GM13977 (cell line): ENCODE data around the gene ANKS1A.

ENCODE experiments used
- DNase-seq: peaks from one replicate; pipeline ENCODE4 v3.0.0; 2012; ENCODE audit warnings: low spot score
- in situ Hi-C: fragments of 300-500 bp; cut with MboI; formaldehyde crosslinking; loops from one replicate; pipeline ENCODE4 v1.12.0; 2022; ENCODE audit warnings: low sequenced_read_pairs, low pct_unique_long_range_greater_than_20kb, mixed read lengths, inconsistent platforms; ENCODE audit not compliant: unreplicated experiment
- TF ChIP-seq, protein P1 (sequence below): IDR thresholded peaks from 2 replicates; pipeline ENCODE4 v1.5.1; 2012; ENCODE audit warnings: mild to moderate bottlenecking, control low read depth; ENCODE audit not compliant: insufficient read depth; ENCODE audit errors: extremely low read depth, missing control alignments

The ANKS1A gene

DNA sequence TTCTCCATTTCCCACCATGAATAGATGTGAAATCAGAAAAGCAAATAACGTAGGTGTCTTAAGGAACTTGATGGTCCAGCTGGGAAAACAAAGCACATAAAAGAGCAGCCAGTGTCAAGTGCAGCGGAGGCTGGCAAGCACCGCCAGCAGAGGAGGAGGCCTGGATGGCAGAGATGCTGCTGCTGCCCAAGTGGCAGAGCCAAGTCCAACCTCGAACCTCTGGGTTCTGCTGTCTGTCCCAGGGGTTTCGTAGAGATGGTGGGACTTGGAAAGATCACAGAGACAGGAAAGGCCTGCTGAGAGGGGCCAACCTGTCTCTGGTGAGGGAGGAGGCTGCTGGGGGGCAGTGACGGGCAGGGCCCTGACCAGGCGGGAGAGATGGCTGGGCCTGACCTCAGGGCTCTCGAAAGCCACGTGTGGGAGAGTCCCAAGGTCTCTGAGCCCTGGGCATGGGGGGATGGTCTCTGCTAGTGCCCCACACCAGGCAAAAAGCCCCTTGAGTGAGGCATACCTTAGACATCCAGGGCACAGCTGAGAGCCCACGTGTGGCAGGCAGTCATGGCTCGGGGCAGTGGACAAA is 174.7 kb downstream of the ANKS1A start:
- no peak for DNase-seq
- in situ Hi-C loops: no loop called here

DNA sequence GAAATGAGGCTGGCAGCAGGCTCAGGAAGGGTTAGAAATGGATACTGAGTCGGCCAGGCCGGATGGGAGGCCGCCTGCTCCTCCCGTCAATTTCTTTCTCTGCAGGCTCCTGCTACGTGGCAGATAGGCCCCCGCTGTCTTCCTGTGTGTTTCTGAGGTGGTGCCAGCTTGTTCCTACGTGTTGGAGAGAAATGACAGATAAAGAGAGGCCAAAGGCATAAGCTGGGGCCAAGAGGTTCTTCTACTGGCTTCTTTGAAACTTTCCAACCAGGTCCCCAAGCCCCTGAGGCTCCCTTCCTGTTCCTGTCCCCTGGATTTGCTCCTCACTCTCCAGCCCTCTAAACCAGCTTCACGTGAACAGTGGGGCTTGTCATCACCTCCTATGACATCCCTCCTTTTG is 175.2 kb downstream of the ANKS1A start:
- TF ChIP-seq, protein P1, sequence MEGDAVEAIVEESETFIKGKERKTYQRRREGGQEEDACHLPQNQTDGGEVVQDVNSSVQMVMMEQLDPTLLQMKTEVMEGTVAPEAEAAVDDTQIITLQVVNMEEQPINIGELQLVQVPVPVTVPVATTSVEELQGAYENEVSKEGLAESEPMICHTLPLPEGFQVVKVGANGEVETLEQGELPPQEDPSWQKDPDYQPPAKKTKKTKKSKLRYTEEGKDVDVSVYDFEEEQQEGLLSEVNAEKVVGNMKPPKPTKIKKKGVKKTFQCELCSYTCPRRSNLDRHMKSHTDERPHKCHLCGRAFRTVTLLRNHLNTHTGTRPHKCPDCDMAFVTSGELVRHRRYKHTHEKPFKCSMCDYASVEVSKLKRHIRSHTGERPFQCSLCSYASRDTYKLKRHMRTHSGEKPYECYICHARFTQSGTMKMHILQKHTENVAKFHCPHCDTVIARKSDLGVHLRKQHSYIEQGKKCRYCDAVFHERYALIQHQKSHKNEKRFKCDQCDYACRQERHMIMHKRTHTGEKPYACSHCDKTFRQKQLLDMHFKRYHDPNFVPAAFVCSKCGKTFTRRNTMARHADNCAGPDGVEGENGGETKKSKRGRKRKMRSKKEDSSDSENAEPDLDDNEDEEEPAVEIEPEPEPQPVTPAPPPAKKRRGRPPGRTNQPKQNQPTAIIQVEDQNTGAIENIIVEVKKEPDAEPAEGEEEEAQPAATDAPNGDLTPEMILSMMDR: no peak
- no peak for DNase-seq
- in situ Hi-C loops: no loop called here

More for the DNA sequence above, 174.7 kb downstream of the ANKS1A start:
- TF ChIP-seq, protein P1: no peak

DNA sequence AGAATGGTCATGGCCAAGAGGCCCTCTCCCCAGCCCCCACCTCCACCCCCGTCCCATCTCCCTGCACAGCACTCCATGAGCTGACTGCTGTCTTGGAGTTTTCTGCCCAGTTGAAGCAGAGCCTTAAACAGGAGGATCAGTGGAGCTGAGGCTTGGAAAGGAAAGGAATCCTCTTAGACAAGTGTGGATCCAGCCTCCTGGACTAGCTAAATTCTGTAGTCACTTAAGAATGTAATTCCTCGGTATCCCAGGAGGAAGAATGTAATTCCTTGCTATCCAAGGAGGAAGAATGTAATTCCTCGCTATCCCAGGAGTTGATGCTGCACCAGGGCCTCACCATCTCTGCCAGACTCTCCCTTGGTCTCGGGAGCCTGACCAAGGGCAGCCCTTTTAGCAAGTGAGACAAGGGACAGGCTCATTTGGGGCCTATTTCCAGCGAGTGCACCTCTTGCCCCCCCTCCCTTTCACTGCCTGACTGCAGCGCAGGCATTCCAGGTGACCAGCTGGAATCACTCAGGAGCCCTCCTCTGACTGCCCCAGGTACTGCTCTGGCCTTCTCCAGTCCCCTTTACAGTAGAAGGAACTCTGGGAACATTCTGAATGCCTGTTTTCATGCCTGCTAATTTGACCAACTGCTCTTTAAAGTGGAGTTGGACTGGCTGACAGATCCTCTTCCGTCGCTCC is 175.8 kb downstream of the ANKS1A start:
- TF ChIP-seq, protein P1: no peak
- DNase-seq: no peak
- in situ Hi-C loops: no loop called here

DNA sequence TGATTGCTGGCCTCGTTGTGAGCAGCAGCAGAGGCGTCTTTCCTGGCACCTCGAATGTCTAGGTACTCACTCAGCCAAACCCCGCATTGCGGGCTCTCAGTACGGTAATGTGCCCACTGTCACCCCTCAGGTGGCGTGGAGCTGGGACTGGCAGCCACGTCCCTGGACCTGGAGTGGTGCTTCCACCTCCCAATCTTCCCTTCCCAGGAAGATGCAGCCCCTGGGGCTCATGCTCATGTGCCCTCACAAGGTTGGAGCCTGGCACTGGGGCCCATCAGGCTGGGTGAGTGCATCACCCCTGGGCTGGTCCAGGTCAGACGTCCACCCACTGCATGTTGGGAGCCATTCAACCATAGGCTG is 176.4 kb downstream of the ANKS1A start:
- TF ChIP-seq, protein P1: no peak
- in situ Hi-C loops: no loop called here
- DNase-seq: no peak

DNA sequence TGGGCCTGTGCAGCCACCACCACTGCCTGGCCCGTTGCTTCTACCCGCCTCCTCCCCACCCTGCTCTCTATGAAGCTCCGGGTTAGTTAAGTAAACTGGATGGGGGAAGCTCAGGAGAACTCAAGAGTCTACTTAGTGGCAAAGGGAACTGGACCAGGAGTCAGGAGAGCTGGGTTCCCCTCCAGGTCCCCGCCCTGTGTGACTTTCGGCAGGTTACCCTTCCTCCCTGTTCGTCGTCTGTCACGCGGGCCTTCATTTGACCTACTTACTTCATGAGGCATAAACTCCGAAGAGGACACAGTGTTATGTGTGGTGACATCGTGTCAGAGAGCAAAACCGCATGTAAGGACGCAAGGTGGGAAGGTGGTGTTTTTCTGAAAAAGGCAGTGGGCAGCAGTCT is 176.8 kb downstream of the ANKS1A start:
- DNase-seq: no peak
- in situ Hi-C loops: no loop called here
- TF ChIP-seq, protein P1: no peak

DNA sequence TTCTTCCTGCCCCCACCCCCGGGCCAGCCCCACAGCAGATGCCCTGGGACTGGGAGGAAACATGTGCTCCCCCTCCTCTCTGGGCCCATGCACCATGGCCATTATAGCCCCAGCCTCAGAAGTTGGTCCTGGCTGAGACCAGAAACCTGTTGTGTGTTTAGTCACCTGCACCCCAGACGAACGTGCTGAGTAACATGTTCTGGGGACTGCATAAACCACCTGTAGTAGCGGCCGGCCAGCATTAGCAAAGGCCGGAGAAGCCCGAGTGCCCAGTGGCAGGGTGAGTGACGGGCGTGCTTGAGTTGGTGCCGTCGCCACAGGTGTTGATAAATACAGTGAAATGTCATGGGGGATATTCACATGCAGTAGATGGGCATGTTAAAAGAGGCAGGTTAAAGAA is 178.2 kb downstream of the ANKS1A start:
- in situ Hi-C loops: no loop called here
- DNase-seq: no peak
- TF ChIP-seq, protein P1: no peak
